Choroid plexus epithelial cell (primary cell): ENCODE data around the gene MGAT5.

ENCODE experiments used
- DNase-seq: peaks from one replicate; pipeline ENCODE4 v3.0.0-alpha.2; 2010; ENCODE audit warnings: low read depth
- H3K4me3 ChIP-seq: 2 replicates; pipeline ENCODE4 v1.5.1; 2011; ENCODE audit warnings: low read depth, mild to moderate bottlenecking, control low read depth, low read length, moderate library complexity
- TF ChIP-seq, protein P1 (sequence below): conservative IDR thresholded peaks from 2 replicates; pipeline ENCODE4 v1.5.1; 2011; ENCODE audit warnings: low read depth, mild to moderate bottlenecking, control low read depth, inconsistent platforms, low read length, moderate library complexity

Gene MGAT5

DNA sequence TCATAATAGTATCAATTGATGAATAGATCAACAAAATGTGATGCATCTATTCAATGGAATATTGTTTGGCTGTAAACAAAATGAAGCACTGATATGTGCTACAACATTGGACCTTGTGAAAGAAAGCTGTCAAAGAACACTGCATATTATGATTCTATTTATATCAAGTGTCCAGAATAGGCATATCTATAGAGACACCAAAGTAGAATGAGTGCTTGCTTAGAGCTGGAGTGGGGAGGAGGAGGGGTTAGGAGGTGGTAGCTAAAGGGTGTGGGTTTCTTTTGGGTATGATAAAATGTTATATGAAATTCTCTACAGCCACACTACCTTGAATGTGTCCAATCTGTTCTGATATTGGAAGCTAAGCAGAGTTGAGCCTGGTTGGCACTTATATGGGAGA is 23.0 kb upstream of the MGAT5 start:
- TF ChIP-seq, protein P1, sequence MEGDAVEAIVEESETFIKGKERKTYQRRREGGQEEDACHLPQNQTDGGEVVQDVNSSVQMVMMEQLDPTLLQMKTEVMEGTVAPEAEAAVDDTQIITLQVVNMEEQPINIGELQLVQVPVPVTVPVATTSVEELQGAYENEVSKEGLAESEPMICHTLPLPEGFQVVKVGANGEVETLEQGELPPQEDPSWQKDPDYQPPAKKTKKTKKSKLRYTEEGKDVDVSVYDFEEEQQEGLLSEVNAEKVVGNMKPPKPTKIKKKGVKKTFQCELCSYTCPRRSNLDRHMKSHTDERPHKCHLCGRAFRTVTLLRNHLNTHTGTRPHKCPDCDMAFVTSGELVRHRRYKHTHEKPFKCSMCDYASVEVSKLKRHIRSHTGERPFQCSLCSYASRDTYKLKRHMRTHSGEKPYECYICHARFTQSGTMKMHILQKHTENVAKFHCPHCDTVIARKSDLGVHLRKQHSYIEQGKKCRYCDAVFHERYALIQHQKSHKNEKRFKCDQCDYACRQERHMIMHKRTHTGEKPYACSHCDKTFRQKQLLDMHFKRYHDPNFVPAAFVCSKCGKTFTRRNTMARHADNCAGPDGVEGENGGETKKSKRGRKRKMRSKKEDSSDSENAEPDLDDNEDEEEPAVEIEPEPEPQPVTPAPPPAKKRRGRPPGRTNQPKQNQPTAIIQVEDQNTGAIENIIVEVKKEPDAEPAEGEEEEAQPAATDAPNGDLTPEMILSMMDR: no peak
- no peak for DNase-seq
- H3K4me3 ChIP-seq: no peak overlapping the region

DNA sequence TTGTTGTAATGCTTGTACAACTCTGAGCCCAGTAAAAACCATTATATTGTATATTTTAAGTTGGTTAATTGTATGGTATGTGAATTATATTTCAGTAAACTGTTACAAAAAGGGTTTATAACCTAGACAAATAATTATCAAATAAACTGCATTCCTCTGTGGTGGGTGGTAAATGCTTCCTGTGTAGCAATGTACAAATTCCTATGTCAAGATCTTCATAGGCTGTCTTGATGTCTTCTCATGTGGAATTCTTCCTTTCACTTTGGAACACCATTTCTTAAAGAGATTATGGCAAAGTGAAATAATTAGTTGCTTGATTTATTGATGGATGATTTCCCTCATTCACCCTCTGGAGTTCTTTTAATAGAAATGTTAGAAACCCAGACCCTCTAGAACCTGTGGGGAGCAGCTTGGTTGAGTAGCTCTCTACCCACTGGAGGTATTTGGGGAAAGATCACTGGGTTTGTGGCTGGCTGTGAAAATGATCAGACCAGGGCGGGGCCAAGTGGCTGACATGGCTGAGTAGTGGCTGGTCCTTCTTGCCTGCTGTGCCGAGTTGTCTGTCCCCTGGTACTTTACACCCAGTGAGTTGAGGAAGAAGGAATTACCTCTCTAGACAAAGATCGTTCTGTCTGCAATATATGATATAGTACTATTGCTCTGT is 22.4 kb upstream of the MGAT5 start:
- no peak overlapping the region for H3K4me3 ChIP-seq
- DNase-seq: peak; percentile 63
- TF ChIP-seq, protein P1: no peak

DNA sequence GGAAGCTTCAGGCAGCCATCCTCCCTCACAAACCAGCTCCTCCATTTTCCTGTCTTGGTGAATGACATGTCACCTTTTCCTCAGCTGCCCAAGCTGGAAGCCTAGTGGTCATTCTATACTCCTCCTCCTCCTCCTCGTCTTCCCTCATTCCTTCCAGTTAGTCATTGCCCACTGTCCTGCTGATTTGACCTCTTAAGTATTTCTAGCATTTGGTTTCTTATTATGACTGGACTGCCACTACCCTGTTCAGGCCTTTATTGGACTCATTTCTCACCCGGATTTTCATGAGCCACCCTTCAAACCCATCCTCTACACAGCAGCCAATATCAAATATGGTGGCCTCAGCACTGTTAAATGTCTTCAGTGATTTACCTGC is 21.9 kb upstream of the MGAT5 start:
- TF ChIP-seq, protein P1: no peak
- H3K4me3 ChIP-seq: no peak overlapping the region
- DNase-seq: peak; percentile 59

DNA sequence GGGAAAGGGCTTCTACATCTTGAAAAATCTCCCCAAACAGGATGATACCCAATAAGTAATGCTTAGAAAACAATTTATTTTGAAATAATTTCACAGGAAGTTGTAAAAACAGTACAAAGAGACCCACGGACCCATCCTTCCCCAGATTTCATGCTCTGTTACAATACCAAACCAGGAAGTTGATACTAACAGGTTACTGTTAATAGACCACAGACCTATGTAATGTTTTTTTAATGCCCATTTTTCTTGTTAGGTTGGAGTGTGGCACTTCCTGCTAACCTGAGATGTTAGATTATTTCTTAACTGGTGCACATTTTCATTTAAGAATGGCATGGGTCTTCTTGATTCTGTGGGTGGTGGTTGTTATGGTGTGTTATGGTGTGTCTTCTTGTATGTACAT is 21.4 kb upstream of the MGAT5 start:
- DNase-seq: no peak
- TF ChIP-seq, protein P1: no peak
- H3K4me3 ChIP-seq: no peak overlapping the region

DNA sequence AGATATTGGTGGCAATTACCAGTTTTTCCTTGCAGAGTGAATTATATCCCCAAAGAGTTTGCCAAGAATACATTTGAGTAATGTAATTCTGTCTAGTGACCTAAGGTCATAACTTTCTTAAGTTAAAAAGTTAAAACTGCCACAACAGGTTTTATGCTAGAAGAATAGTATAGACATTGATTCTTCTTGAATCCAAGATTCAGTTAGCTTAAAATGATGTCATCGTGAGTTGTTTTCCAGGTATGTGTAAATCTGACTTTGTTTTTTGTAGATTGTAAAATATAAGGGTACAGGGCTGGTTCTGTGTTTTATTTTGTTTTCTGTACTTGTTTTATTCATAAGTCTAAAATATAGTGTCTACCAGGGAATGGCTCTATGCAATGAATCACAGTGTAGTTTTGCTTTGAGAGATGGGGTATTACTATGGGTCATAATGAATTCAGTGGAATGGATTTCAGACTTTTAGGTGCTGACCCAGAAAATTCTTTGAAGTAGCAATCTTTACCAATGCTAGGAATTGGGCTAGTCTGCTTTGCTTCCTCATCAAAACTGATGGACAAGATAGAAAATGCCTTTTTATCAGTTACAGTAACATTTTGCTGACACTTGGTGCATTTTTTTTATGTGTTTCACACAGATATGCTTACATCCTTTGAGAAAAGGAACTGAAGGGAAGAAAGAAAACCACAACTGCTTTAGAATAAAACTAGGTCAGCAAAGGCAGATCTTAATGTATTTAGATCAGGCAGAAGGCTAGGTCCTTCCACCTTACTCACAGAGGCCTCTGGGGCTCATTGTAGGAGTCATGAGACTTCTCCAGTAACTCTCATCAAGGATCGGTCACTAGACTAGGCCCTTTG is 20.8 kb upstream of the MGAT5 start:
- TF ChIP-seq, protein P1: no peak
- H3K4me3 ChIP-seq: no peak overlapping the region
- peak; percentile 49 for DNase-seq

DNA sequence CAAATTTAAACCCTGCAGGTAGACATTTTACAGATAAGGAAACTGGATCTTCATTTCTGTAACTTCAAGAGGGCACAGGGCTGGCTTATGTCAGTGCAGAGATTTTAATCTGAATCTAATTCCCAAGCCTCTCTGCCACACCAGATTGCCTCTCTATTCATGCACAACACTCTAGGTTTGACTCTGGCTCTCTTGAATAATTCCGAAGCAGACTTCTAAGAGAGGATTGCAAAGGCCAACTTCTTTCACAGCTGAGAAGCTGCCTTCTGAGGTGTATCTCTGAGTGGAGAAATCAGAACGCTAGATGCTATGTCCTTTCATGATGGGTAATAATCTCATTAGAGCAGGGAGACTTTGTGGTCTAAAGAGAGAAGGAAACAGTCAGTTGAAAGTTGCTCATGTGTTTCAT is 20.1 kb upstream of the MGAT5 start:
- no peak for DNase-seq
- no peak overlapping the region for H3K4me3 ChIP-seq

More for the DNA sequence above, 20.1 kb upstream of the MGAT5 start:
- TF ChIP-seq, protein P1: no peak
